Measurements from ENCODE around the gene PCP4L1. TPM values are rescaled to one million over a fixed set of nuclear protein-coding genes. Genes with fewer than 3 reads are reported as not detected.

The PCP4L1 gene
- polyA plus RNA-seq, 2 of the 4 experiments (the other 2 are of a cell fraction): not detected

DNA sequence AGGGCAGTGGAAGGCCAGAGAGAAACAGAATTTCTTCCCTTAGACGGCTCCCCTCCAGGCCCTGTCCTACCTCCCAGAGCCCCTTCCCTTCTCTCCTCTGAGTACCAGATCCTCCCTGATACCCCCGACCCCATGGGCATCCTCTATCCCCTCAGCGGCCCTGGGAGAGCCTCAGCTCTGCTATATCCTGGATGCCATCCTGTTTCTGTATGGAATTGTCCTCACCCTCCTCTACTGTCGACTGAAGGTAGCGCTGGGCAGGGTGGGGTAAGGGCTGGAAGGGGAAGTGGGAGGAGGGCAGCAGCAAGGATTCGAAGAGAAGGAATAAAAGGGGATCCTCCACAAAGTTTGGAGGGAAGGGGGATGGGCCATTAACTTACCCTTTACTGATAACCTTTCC lies 40.7 kb upstream of the PCP4L1 start:
- POLR2A ChIA-PET: interaction anchor here (1.7 kb wide), 1 partner anchor 16 kb away, joined by 5 read pairs; the partner anchor contains the start of gene NDUFS2
- TF ChIP-seq, protein P1, sequence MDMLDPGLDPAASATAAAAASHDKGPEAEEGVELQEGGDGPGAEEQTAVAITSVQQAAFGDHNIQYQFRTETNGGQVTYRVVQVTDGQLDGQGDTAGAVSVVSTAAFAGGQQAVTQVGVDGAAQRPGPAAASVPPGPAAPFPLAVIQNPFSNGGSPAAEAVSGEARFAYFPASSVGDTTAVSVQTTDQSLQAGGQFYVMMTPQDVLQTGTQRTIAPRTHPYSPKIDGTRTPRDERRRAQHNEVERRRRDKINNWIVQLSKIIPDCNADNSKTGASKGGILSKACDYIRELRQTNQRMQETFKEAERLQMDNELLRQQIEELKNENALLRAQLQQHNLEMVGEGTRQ (IDR thresholded peaks at IDR 0.05): no peak
- TF ChIP-seq MAZ (IDR thresholded peaks at IDR 0.05; ENCODE audit: borderline replicate concordance, low read depth, low read length) (no peak), FOSL2 (IDR thresholded peaks at IDR 0.05) (no peak), FOSL2 (CRISPR knock-in tag; IDR thresholded peaks at IDR 0.05) (no peak), HEYL (CRISPR knock-in tag; IDR thresholded peaks at IDR 0.05) (no peak), ZNF302 (CRISPR knock-in tag; IDR thresholded peaks at IDR 0.05) (no peak), KDM1A (IDR thresholded peaks at IDR 0.05; ENCODE audit: low read depth) (no peak), ZSCAN20 (CRISPR knock-in tag; IDR thresholded peaks at IDR 0.05) (no peak)
- TF ChIP-seq, protein P2, sequence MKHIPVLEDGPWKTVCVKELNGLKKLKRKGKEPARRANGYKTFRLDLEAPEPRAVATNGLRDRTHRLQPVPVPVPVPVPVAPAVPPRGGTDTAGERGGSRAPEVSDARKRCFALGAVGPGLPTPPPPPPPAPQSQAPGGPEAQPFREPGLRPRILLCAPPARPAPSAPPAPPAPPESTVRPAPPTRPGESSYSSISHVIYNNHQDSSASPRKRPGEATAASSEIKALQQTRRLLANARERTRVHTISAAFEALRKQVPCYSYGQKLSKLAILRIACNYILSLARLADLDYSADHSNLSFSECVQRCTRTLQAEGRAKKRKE (CRISPR knock-in tag; IDR thresholded peaks at IDR 0.05; ENCODE audit: low read depth): no peak
- CTCF ChIA-PET: interaction anchor here (1.5 to 20.1 kb wide), 5 partner anchors 11 to 166 kb away, joined by 3 to 319 read pairs (median 66); partner anchors contain the start of genes NDUFS2 and TOMM40L
- Histone ChIP-seq H3K9me3 (no peaks in the 10 kb centered on the region), H3K4me3 (no peak overlapping the region), H3K27ac (no peak overlapping the region), H3K4me1 (no peaks in the 10 kb centered on the region), H3K4me2 (no peak overlapping the region)
- WGBS (ENCODE audit: missing lambda C conversion rate): 63% methylated on average over 6 of the region's 6 CpGs
- ATAC-seq: peak in 1 of 2 experiments; percentile 29; a peak in 3 of 6 replicates
- no peak for DNase-seq (ENCODE audit: low read depth in 1 of 2, low spot score in 1 of 2)
- no peak for FAIRE-seq

DNA sequence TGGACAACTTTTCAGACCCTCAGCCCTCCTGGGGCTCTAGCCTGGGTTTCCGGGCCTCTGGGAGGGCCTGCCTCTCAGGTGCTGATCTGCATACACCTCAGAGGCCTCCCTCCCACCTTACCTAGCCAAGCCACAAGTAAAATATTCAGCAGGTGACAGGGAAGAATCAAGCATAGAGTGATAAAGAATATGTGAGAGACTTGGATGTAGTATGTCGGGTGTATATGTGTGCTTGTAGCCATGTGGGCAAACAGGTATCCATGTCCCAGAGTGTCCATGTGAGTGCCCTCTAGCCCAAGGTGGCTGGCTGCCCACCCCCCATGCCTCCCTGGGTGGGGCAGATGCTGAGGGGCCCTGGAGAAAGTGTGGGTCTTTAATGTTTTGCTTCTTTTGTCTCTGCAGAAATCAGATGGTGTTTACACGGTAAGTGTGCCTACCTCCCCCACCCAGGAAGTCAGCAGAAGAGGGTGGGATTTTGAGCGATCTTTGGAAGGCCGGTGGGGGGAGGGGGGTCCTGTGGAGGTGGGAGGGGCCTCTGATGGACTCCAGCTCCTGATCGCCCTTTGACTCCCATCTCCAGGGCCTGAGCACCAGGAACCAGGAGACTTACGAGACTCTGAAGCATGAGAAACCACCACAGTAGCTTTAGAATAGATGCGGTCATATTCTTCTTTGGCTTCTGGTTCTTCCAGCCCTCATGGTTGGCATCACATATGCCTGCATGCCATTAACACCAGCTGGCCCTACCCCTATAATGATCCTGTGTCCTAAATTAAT lies 40.1 kb upstream of the PCP4L1 start:
- ChIA-PET CTCF (interaction anchor here (0.9 to 20.1 kb wide), 5 partner anchors 10 to 165 kb away, joined by 3 to 319 read pairs (median 66); partner anchors contain the start of genes NDUFS2 and TOMM40L), POLR2A (interaction anchor here (0.6 kb wide), 1 partner anchor 162 kb away, joined by 3 read pairs; no protein-coding TSS in a partner anchor)
- Histone ChIP-seq H3K4me2 (no peak overlapping the region), H3K4me3 (no peak overlapping the region), H3K9me3 (no peaks in the 10 kb centered on the region), H3K27ac (no peak overlapping the region), H3K4me1 (no peaks in the 10 kb centered on the region)
- TF ChIP-seq CHD4 (IDR thresholded peaks at IDR 0.05; ENCODE audit: borderline replicate concordance) (no peak), ESRRA (IDR thresholded peaks at IDR 0.05; ENCODE audit: borderline replicate concordance, low read length) (no peak), RCOR1 (IDR thresholded peaks at IDR 0.05; ENCODE audit: low read depth, low read length) (no peak), MYC (IDR thresholded peaks at IDR 0.05; ENCODE audit: borderline replicate concordance, low read length) (no peak), SREBF2 (IDR thresholded peaks at IDR 0.05) (no peak), HOXB13 (CRISPR knock-in tag; IDR thresholded peaks at IDR 0.05; ENCODE audit: low read depth) (no peak), BCL3 (IDR thresholded peaks at IDR 0.05) (no peak), EP300 (IDR thresholded peaks at IDR 0.05) (no peak), MAZ (IDR thresholded peaks at IDR 0.05; ENCODE audit: borderline replicate concordance, low read depth, low read length) (no peak), HOXA7 (CRISPR knock-in tag; IDR thresholded peaks at IDR 0.05) (no peak), PBX3 (IDR thresholded peaks at IDR 0.05) (no peak), TFCP2L1 (CRISPR knock-in tag; IDR thresholded peaks at IDR 0.05) (no peak), NPAS2 (CRISPR knock-in tag; IDR thresholded peaks at IDR 0.05; ENCODE audit: borderline replicate concordance) (no peak), CBX8 (IDR thresholded peaks at IDR 0.05) (no peak)
- DNase-seq (ENCODE audit: low read depth in 1 of 2, low spot score in 1 of 2) (no peak), FAIRE-seq (no peak), ATAC-seq (no peak)
- 68% methylated on average over 8 of the region's 8 CpGs for WGBS (ENCODE audit: missing lambda C conversion rate)

Measured in A549 (cell line).